Duodenal mucosa (tissue), 2 donors: ENCODE measurements around the gene AGAP4.
"Not testable (repeated sequence)": the region's sequence is repeated elsewhere in the genome, so short reads cannot be mapped to it uniquely, and the experiment has no call there.

ENCODE experiments used
- H3K27ac ChIP-seq: one replicate; pipeline ENCODE4 v1.7.0; 2013; ENCODE audit warnings: low read depth, low read length
- H3K27me3 ChIP-seq, 2 donors: one replicate each; pipeline ENCODE4 v1.7.0; 2013; ENCODE audit warnings: low read length in 2 of 2, control low read depth in 1 of 2; ENCODE audit not compliant: insufficient read depth in 2 of 2, control insufficient read depth in 1 of 2
- H3K36me3 ChIP-seq, 2 donors: one replicate each; pipeline ENCODE4 v1.7.0; 2013; ENCODE audit warnings: low read length in 2 of 2, control low read depth in 1 of 2; ENCODE audit not compliant: insufficient read depth in 2 of 2, control insufficient read depth in 1 of 2
- H3K4me1 ChIP-seq, 2 donors: one replicate each; pipeline ENCODE4 v1.7.0; 2013; ENCODE audit warnings: low read length in 2 of 2, control low read depth in 1 of 2; ENCODE audit not compliant: insufficient read depth in 2 of 2, control insufficient read depth in 1 of 2
- H3K4me3 ChIP-seq, 2 donors: one replicate each; pipeline ENCODE4 v1.7.0; 2013; ENCODE audit warnings: low read length in 2 of 2, low read depth in 1 of 2
- H3K9ac ChIP-seq, 2 donors: one replicate each; pipeline ENCODE4 v1.7.0; 2013; ENCODE audit warnings: low read length in 2 of 2, low read depth in 1 of 2
- H3K9me3 ChIP-seq, 2 donors: one replicate each; pipeline ENCODE4 v1.7.0; 2013; ENCODE audit warnings: low read length in 2 of 2, control low read depth in 1 of 2; ENCODE audit not compliant: control insufficient read depth in 1 of 2

The AGAP4 gene

GRCh38 chr10:45794761-45795160 lies 52.5 kb downstream of the AGAP4 start:
- H3K9me3 ChIP-seq, H3K9ac ChIP-seq, H3K4me1 ChIP-seq, H3K27me3 ChIP-seq, H3K4me3 ChIP-seq, H3K27ac ChIP-seq: not testable (repeated sequence)
- peaks cover 0 to 12% of the 10 kb centered on the region in 2 donors for H3K36me3 ChIP-seq

GRCh38 chr10:45790694-45791426 lies 56.4 kb downstream of the AGAP4 start:
- H3K9ac ChIP-seq, H3K27me3 ChIP-seq, H3K9me3 ChIP-seq, H3K4me3 ChIP-seq, H3K27ac ChIP-seq, H3K4me1 ChIP-seq: not testable (repeated sequence)
- peaks cover 0 to 18% of the 10 kb centered on the region in 2 donors for H3K36me3 ChIP-seq

DNA sequence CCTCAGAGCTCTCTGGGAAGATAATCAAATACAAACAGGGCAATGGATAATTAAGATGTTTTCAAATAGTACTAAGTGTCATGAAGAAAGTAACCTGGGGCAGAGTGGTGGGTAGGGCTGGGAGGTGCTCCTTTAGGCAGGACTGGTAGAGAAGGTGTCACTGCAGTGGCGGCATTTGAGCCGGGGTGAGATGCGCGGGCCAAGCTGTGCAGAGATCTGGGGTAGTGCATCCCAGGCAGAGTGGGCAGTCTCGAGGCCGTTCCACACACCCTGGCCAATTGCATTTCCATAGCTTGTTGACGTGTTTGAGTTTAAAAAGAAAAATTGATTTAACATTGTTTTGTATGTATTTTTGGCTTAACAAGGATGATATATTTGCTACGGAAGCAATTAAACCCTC lies 57.3 kb downstream of the AGAP4 start:
- H3K4me3 ChIP-seq, H3K9ac ChIP-seq, H3K9me3 ChIP-seq, H3K27me3 ChIP-seq, H3K4me1 ChIP-seq, H3K27ac ChIP-seq: not testable (repeated sequence)
- H3K36me3 ChIP-seq: peaks cover 0 to 19% of the 10 kb centered on the region in 2 donors

DNA sequence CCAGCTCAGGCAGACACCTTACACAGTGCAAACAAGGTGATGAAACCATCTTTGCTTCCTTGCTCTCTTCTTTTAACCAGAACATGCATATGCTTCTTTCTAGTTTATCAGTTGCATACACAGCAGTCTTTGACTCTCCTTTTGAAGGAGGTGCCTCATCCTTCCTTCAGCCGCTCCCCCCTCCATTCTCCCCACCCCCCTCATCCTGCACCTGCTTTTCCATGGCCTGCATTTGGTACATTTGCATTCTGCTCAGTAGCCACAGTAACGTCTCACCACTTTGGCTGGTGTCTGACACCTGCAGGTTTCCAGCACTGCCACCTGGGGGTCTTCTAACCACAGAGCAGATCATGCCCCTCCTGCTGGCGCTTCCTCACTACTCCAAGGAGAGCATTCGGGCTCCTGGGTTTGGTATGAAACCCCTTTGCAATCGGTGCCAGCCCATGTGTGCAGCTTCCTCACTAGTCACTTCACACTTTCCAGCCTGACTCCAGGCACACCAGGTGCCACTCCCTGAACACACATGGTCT lies 60.0 kb downstream of the AGAP4 start:
- H3K4me3 ChIP-seq, H3K27me3 ChIP-seq, H3K9ac ChIP-seq, H3K9me3 ChIP-seq, H3K4me1 ChIP-seq, H3K27ac ChIP-seq: not testable (repeated sequence)
- H3K36me3 ChIP-seq: peaks cover 0 to 18% of the 10 kb centered on the region in 2 donors

DNA sequence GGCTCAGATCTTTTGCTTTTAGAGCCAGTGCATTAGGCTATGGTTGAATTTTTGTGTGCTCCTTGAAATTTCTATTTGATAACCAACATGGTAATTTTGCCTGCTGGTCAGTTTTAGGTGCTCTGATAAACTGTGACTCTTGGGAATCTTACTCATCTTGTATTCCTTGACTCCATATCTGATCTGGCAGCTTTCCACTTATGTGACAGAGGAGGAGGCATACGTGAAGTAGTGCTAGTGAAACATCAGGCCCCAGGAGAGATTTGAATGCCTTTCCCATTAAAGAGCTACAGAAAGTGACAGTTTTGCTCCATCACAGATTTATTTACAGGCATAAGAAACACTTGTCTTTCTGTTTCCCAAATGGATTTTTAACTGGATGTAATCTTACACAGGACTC lies 61.1 kb downstream of the AGAP4 start:
- H3K9me3 ChIP-seq, H3K27ac ChIP-seq, H3K4me1 ChIP-seq, H3K4me3 ChIP-seq, H3K27me3 ChIP-seq, H3K9ac ChIP-seq: not testable (repeated sequence)
- H3K36me3 ChIP-seq: peaks cover 0 to 13% of the 10 kb centered on the region in 2 donors
